Sigmoid colon (tissue), 7 donors: ENCODE measurements around the gene ARHGEF37. TPM values are rescaled to one million over a fixed set of nuclear protein-coding genes. Genes with fewer than 3 reads are reported as not detected.

Source experiments
- DNase-seq: peaks from one replicate; pipeline ENCODE4 v3.0.0-alpha.2; 2019
- H3K27ac ChIP-seq, 4 donors: fragments of 200-600 bp; sonication (generic); one replicate each; pipeline ENCODE4 v1.5.1; 2016 to 2019; ENCODE audit warnings: mild to moderate bottlenecking in 1 of 4
- H3K27me3 ChIP-seq, 3 donors: fragments of 200-600 bp; sonication (generic); one replicate each; pipeline ENCODE4 v1.5.1; 2019; ENCODE audit warnings: mild to moderate bottlenecking in 1 of 3
- H3K36me3 ChIP-seq, 4 donors: fragments of 200-600 bp; sonication (generic); one replicate each; pipeline ENCODE4 v1.5.1; 2016 to 2019
- H3K4me1 ChIP-seq, 4 donors: fragments of 200-600 bp; sonication (generic); one replicate each; pipeline ENCODE4 v1.5.1; 2017 to 2019
- H3K4me3 ChIP-seq, 4 donors: fragments of 200-600 bp; sonication (generic); one replicate each; pipeline ENCODE4 v1.5.1; 2017 to 2019; ENCODE audit warnings: mild to moderate bottlenecking in 2 of 4, moderate library complexity in 1 of 4
- H3K9me3 ChIP-seq, 4 donors: fragments of 200-600 bp in 3 of 4; sonication (generic) in 3 of 4; one replicate each; pipeline versions ENCODE4 v1.5.1 to v1.6.1; 2013 to 2019
- CTCF ChIP-seq, 4 experiments: fragments of 450-650 bp in 3 of 4; fragments of 200-600 bp in 1 of 4; IDR thresholded peaks; one replicate each; pipeline ENCODE4 v1.5.1; 2016 to 2019; ENCODE audit warnings: antibody characterized with exemption in 4 of 4, mild to moderate bottlenecking in 3 of 4, moderate library complexity in 2 of 4
- EP300 ChIP-seq, 4 donors: sonication (generic); formaldehyde crosslinking; IDR thresholded peaks; one replicate each; pipeline ENCODE4 v1.6.1; 2017; ENCODE audit warnings: antibody characterized with exemption in 4 of 4
- POLR2A ChIP-seq, 2 donors: fragments of 450-650 bp; IDR thresholded peaks; one replicate each; pipeline ENCODE4 v1.6.1; 2016; ENCODE audit warnings: antibody characterized with exemption in 2 of 2, mild to moderate bottlenecking in 2 of 2, moderate library complexity in 2 of 2
- POLR2AphosphoS5 ChIP-seq, 4 donors: sonication (generic); formaldehyde crosslinking; IDR thresholded peaks; one replicate each; pipeline ENCODE4 v1.6.1; 2017; ENCODE audit warnings: antibody characterized with exemption in 4 of 4
- WGBS, 2 donors: extraction: QIAGEN DNeasy Blood & Tissue Kit; methylation state at CpG; one replicate each; pipeline ENCODE4 v1.1.7; 2013; 5-methylcytosine and 5-hydroxymethylcytosine counted together
- intact Hi-C: fragments of 100-400 bp; cut with DNase I; formaldehyde crosslinking; loops from one replicate; pipeline ENCODE4 v1.15.1; 2023
- polyA plus RNA-seq, 3 donors: library from polyadenylated mRNA; stranded (reverse); fragments of 200-250 nt; gene quantifications; one replicate each; pipeline ENCODE4 v1.2.3, GENCODE V29; 2013
- total RNA-seq, 4 donors: library from RNA; depleted of rRNA; stranded (reverse); fragments of >200 nt; gene quantifications; one replicate each; pipeline ENCODE4 v1.1.0, GENCODE V29; 2016
- donor health status: healthy with polysubstance abuse.
- donor health status: Bipolar disorder and iron deficiency.
- donor health status: healthy.

ARHGEF37 gene
- total and polyA plus RNA-seq, 7 donors, result 4.8 to 51.0 (median 23.5) TPM

GRCh38 chr5:149622466-149622865 is 41.2 kb downstream of the ARHGEF37 start:
- Histone ChIP-seq H3K4me3 (no peak overlapping the region), H3K4me1 (peaks cover 0 to 17% (median 14%) of the 10 kb centered on the region in 4 donors), H3K27ac (no peak overlapping the region), H3K9me3 (no peaks in the 10 kb centered on the region), H3K36me3 (peaks cover 47 to 99% (median 70%) of the 10 kb centered on the region in 4 donors), H3K27me3 (no peaks in the 10 kb centered on the region)
- WGBS, 2 donors, result 89 to 90% methylated on average over 3 of the region's 3 CpGs
- no peak for DNase-seq
- intact Hi-C loops, result no loop called here
- no peak for TF ChIP-seq POLR2AphosphoS5 (IDR thresholded peaks at IDR 0.05)
- no peak for TF ChIP-seq POLR2A (IDR thresholded peaks at IDR 0.05)
- no peak for TF ChIP-seq CTCF (IDR thresholded peaks at IDR 0.05)
- no peak for TF ChIP-seq EP300 (IDR thresholded peaks at IDR 0.05)

- no peak for TF ChIP-seq EP300 (IDR thresholded peaks at IDR 0.05)
- no peak for TF ChIP-seq POLR2A (IDR thresholded peaks at IDR 0.05)
- no peak for TF ChIP-seq CTCF (IDR thresholded peaks at IDR 0.05)
- TF ChIP-seq POLR2AphosphoS5 (IDR thresholded peaks at IDR 0.05), result no peak
- Histone ChIP-seq H3K9me3 (no peaks in the 10 kb centered on the region), H3K4me1 (peaks cover 0 to 7% (median 6%) of the 10 kb centered on the region in 4 donors), H3K27me3 (no peaks in the 10 kb centered on the region), H3K27ac (no peak overlapping the region), H3K4me3 (no peak overlapping the region), H3K36me3 (peaks cover 47 to 99% (median 67%) of the 10 kb centered on the region in 4 donors)
- 84 to 86% methylated on average over 3 of the region's 3 CpGs for WGBS, 2 donors
- intact Hi-C loops, result no loop called here
- no peak for DNase-seq
Observed at GRCh38 chr5:149623473-149623872, 42.2 kb downstream of the ARHGEF37 start.

- DNase-seq, result no peak
- H3K36me3 ChIP-seq, result peaks cover 28 to 84% (median 55%) of the 10 kb centered on the region in 4 donors
- H3K9me3 ChIP-seq, result no peaks in the 10 kb centered on the region
- peaks cover 0 to 3% (median 0%) of the 10 kb centered on the region in 4 donors for H3K4me1 ChIP-seq
- H3K4me3 ChIP-seq, result no peak overlapping the region
- 90 to 92% methylated on average over 12 of the region's 12 CpGs for WGBS, 2 donors
- no peak for TF ChIP-seq CTCF (IDR thresholded peaks at IDR 0.05)
- no peak for TF ChIP-seq EP300 (IDR thresholded peaks at IDR 0.05)
- TF ChIP-seq POLR2A (IDR thresholded peaks at IDR 0.05), result no peak
- no peak for TF ChIP-seq POLR2AphosphoS5 (IDR thresholded peaks at IDR 0.05)
- intact Hi-C loops, result no loop called here
- H3K27me3 ChIP-seq, result no peaks in the 10 kb centered on the region
- H3K27ac ChIP-seq, result no peak overlapping the region
Observed at GRCh38 chr5:149627070-149627469, 45.8 kb downstream of the ARHGEF37 start.

- DNase-seq, result peak; percentile 38
- no peak overlapping the region for H3K27ac ChIP-seq
- no peak overlapping the region for H3K4me3 ChIP-seq
- no peaks in the 10 kb centered on the region for H3K9me3 ChIP-seq
- no peaks in the 10 kb centered on the region for H3K27me3 ChIP-seq
- TF ChIP-seq EP300 (IDR thresholded peaks at IDR 0.05), result no peak
- TF ChIP-seq CTCF (IDR thresholded peaks at IDR 0.05), result no peak
- no peak for TF ChIP-seq POLR2AphosphoS5 (IDR thresholded peaks at IDR 0.05)
- TF ChIP-seq POLR2A (IDR thresholded peaks at IDR 0.05), result no peak
- H3K36me3 ChIP-seq, result peaks cover 24 to 83% (median 44%) of the 10 kb centered on the region in 4 donors
- intact Hi-C loops, result no loop called here
- H3K4me1 ChIP-seq, result peaks cover 0 to 10% (median 0%) of the 10 kb centered on the region in 4 donors
- 65 to 70% methylated on average over 6 of the region's 6 CpGs for WGBS, 2 donors
Observed at GRCh38 chr5:149628221-149628620, 46.9 kb downstream of the ARHGEF37 start.

- H3K27me3 ChIP-seq, result no peaks in the 10 kb centered on the region
Observed at GRCh38 chr5:149628846-149629388, 47.6 kb downstream of the ARHGEF37 start.

More at GRCh38 chr5:149628846-149629388, 47.6 kb downstream of the ARHGEF37 start:
- Histone ChIP-seq H3K4me3 (no peak overlapping the region), H3K9me3 (no peaks in the 10 kb centered on the region), H3K4me1 (peaks cover 0 to 10% (median 0%) of the 10 kb centered on the region in 4 donors), H3K27ac (no peak overlapping the region), H3K36me3 (peaks cover 22 to 76% (median 40%) of the 10 kb centered on the region in 4 donors)
- WGBS, 2 donors, result 85 to 94% methylated on average over 5 of the region's 5 CpGs
- intact Hi-C loops, result no loop called here
- peak; percentile 56 for DNase-seq
- TF ChIP-seq POLR2AphosphoS5 (IDR thresholded peaks at IDR 0.05) (no peak), POLR2A (IDR thresholded peaks at IDR 0.05) (no peak), EP300 (IDR thresholded peaks at IDR 0.05) (no peak), CTCF (IDR thresholded peaks at IDR 0.05) (no peak)
